GM19455 (cell line): Measurements from ENCODE around the gene MED27.

ENCODE experiments used
- ATAC-seq: cut with Tn5 transposase; IDR thresholded peaks from one replicate; pipeline ENCODE4 v1.9.1; 2021; ENCODE audit not compliant: unreplicated experiment

The MED27 gene

GRCh38 chr9:132002643-132003318 lies 76.9 kb downstream of the MED27 start:
- no peak for ATAC-seq

GRCh38 chr9:132001567-132001966 lies 78.1 kb downstream of the MED27 start:
- ATAC-seq: no peak

GRCh38 chr9:132000659-132001058 lies 79.0 kb downstream of the MED27 start:
- no peak for ATAC-seq

- no peak for ATAC-seq
Observed at GRCh38 chr9:131999692-132000551, 79.7 kb downstream of the MED27 start.

GRCh38 chr9:131997779-131998178 lies 81.9 kb downstream of the MED27 start:
- ATAC-seq: no peak

DNA sequence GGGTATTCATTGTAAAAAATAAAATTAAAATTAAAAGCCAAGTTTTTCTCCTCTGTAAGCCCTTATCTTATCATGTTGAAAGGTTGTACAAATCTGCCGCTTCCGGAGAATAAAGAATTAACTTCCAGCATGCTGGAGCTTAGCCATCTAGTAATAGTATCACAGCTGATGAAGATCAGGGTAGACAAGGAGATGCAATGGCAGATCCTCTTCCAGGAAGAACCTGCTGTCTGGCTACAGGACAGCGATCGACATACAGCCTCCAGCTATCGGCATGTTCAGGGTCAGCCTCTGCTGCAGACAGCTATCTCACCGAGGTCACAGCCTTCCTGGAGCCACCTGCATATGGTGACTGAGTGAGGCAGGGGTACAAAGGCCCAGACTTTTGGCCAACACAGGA lies 82.6 kb downstream of the MED27 start:
- ATAC-seq: no peak

GRCh38 chr9:131995382-131995781 lies 84.3 kb downstream of the MED27 start:
- no peak for ATAC-seq

- no peak for ATAC-seq
Observed at GRCh38 chr9:131994364-131995125, 85.1 kb downstream of the MED27 start.

- no peak for ATAC-seq
Observed at GRCh38 chr9:131992906-131993657, 86.6 kb downstream of the MED27 start.

DNA sequence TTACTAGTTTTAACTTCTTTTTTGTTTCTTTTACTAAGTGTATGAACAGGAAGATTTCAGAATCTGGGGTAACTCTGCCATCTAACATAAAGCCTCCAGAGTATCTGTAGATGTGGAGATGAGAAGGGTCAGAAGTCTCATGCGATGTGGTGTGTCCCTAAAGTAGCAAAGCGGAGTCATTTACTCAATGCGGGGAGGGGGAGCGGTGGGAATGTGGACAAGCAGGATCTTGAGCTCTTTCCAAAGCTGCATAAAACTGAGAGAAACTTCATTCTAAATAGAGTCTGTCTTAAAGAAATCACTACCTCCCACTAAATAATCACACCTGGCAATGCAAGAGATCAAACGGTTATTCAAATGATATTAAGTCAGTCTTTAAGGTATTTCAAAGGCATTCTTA lies 92.4 kb downstream of the MED27 start:
- ATAC-seq: no peak

DNA sequence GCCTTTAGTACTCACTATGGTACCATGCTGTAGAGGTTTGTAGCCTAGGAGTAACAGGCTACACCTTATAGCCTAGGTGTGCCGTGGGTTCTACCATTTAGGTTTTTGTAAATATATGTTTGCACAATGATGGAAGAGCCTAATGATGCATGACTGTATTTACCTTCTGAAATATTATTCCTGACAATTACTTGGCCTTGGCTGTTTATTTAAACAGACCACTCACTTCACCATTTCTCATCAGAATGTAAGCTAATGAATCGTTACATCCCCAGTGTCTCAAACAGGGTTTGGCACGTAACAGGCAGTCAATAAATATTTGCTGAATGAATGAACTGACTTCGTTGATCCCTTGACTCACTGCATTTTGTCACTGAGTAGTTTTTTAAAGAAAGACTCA lies 93.1 kb downstream of the MED27 start:
- no peak for ATAC-seq

GRCh38 chr9:131986089-131986488 lies 93.6 kb downstream of the MED27 start:
- no peak for ATAC-seq

GRCh38 chr9:131984564-131984963 lies 95.1 kb downstream of the MED27 start:
- ATAC-seq: no peak

DNA sequence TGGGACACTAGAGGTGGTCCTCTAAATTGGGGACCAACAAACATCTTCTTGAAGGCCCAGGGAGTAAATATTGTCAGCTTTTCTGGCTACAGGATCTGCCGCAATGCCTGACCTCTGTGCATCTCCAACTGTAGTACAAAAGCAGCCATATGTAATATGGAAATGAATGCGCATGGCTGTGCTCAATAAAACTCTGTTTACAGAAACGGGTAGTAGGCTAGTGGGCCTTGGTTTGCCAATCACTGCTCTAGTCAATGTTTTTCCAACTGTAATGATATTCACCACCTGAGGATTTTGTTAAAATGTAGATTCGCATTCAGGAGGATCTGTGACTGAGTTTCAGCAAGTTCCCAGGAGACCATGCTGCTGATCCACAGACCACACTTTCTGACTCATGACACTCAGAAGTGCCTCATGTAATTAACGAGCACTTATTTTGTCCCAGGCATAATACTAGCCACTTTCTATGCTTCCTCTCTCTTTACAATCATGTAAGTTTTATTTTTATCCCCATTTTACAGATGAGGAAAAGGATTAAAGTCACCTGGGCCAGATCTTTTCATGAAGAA lies 96.9 kb downstream of the MED27 start:
- ATAC-seq: no peak

DNA sequence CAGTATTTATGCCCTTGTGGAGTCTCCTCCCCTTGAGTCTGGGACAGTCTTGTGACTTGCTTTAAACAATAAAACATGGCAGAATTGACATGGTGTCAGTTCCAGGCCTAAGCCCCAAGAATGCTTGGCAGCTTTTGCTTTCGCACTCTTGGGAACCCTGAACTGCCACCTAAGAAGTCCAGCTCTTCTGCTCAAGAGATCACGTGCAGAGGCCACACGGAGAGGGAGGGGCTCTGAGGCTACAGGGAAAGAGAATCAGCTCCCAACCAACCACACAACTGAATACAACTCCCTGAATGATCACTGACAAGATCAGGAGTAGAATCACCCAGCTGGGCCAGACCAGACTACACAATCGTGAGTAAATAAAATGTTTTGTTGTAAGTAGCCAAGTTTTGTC lies 97.6 kb downstream of the MED27 start:
- ATAC-seq: no peak

GRCh38 chr9:131981116-131981776 lies 98.4 kb downstream of the MED27 start:
- no peak for ATAC-seq

GRCh38 chr9:131980267-131981016 lies 99.2 kb downstream of the MED27 start:
- no peak for ATAC-seq

- ATAC-seq: no peak
Observed at GRCh38 chr9:131977109-131977838, 102.4 kb downstream of the MED27 start.
